Breast epithelium (tissue), 3 donors: ENCODE results near the gene LRP3.

ENCODE experiments used
- CTCF ChIP-seq, 3 donors: fragments of 450-650 bp; IDR thresholded peaks; one replicate each; pipeline ENCODE4 v1.5.1; 2016 to 2017; ENCODE audit warnings: antibody characterized with exemption in 3 of 3, mild to moderate bottlenecking in 3 of 3, moderate library complexity in 3 of 3
- POLR2A ChIP-seq: fragments of 450-650 bp; IDR thresholded peaks from one replicate; pipeline ENCODE4 v1.6.1; 2016; ENCODE audit warnings: antibody characterized with exemption, mild to moderate bottlenecking, moderate library complexity
- POLR2AphosphoS5 ChIP-seq, 3 donors: sonication (generic); formaldehyde crosslinking; IDR thresholded peaks; one replicate each; pipeline ENCODE4 v1.6.1; 2017; ENCODE audit warnings: antibody characterized with exemption in 3 of 3

- TF ChIP-seq POLR2AphosphoS5 (IDR thresholded peaks at IDR 0.05) = no peak
- TF ChIP-seq CTCF (IDR thresholded peaks at IDR 0.05) = no peak
- TF ChIP-seq POLR2A = no peak
These were observed 32.6 kb downstream of the LRP3 start for GRCh38 chr19:33226550-33227241.
